OCI-LY1 (cell line): Measurements from ENCODE around the gene SULF2.

Experiments
- H2AFZ ChIP-seq: fragments of 200-600 bp; sonication (generic), shearing (Covaris generic); 2 replicates; pipeline ENCODE4 v1.6.0; 2014; ENCODE audit warnings: antibody characterized with exemption, mild to moderate bottlenecking, low read length
- H3F3A ChIP-seq: fragments of 200-600 bp; sonication (generic), shearing (Covaris generic); 2 replicates; pipeline ENCODE4 v1.6.0; 2014; ENCODE audit warnings: mild to moderate bottlenecking, antibody characterized with exemption, low read length, moderate library complexity; ENCODE audit not compliant: insufficient read depth
- H3K27ac ChIP-seq: fragments of 200-600 bp; sonication (generic); 2 replicates; pipeline ENCODE4 v1.5.1; 2014; ENCODE audit warnings: low read length, mixed run types, mild to moderate bottlenecking, low read depth; ENCODE audit not compliant: poor library complexity, severe bottlenecking
- H3K27me3 ChIP-seq: fragments of 200-600 bp; sonication (generic); 2 replicates; pipeline ENCODE4 v1.6.0; 2014; ENCODE audit warnings: antibody characterized with exemption, mild to moderate bottlenecking, low read length, moderate library complexity; ENCODE audit not compliant: insufficient read depth
- H3K36me3 ChIP-seq: fragments of 200-600 bp; sonication (generic); 2 replicates; pipeline ENCODE4 v1.6.1; 2014; ENCODE audit warnings: mild to moderate bottlenecking, antibody characterized with exemption, low read length, moderate library complexity, mixed read lengths; ENCODE audit not compliant: insufficient read depth
- H3K4me1 ChIP-seq: fragments of 200-600 bp; sonication (generic); 2 replicates; pipeline ENCODE4 v1.5.1; 2014; ENCODE audit warnings: mild to moderate bottlenecking, low read length, moderate library complexity; ENCODE audit not compliant: insufficient read depth, severe bottlenecking
- H3K4me2 ChIP-seq: fragments of 200-600 bp; sonication (generic), shearing (Covaris generic); 2 replicates; pipeline ENCODE4 v1.6.1; 2014; ENCODE audit warnings: low read length
- H3K4me3 ChIP-seq: fragments of 200-600 bp; sonication (generic); 2 replicates; pipeline ENCODE4 v1.5.1; 2014; ENCODE audit warnings: low read length, low read depth, mild to moderate bottlenecking, mixed read lengths; ENCODE audit not compliant: poor library complexity, severe bottlenecking
- H3K79me2 ChIP-seq: fragments of 200-600 bp; shearing (Covaris generic); 2 replicates; pipeline ENCODE4 v1.6.1; 2016; ENCODE audit warnings: mixed run types, low read length, mixed read lengths; ENCODE audit not compliant: insufficient read depth
- H3K9ac ChIP-seq: fragments of 200-600 bp; sonication (generic), shearing (Covaris generic); 2 replicates; pipeline ENCODE4 v1.6.1; 2014; ENCODE audit warnings: mild to moderate bottlenecking, low read length, mixed read lengths
- H3K9me2 ChIP-seq: fragments of 200-600 bp; sonication (generic), shearing (Covaris generic); 2 replicates; pipeline ENCODE4 v1.6.1; 2014; ENCODE audit warnings: low read depth, mild to moderate bottlenecking, low read length, mixed read lengths
- H3K9me3 ChIP-seq: fragments of 200-600 bp; shearing (Covaris generic); 2 replicates; pipeline ENCODE4 v1.6.1; 2014; ENCODE audit warnings: low read length, mixed read lengths
- H4K20me1 ChIP-seq: fragments of 200-600 bp; sonication (generic), shearing (Covaris generic); 2 replicates; pipeline ENCODE4 v1.6.0; 2016; ENCODE audit warnings: mild to moderate bottlenecking, low read length; ENCODE audit not compliant: insufficient read depth
- CTCF ChIP-seq: fragments of 200-600 bp; sonication (generic), shearing (Covaris generic); IDR thresholded peaks from 2 replicates; pipeline ENCODE4 v1.5.1; 2017; ENCODE audit warnings: mild to moderate bottlenecking, antibody characterized with exemption, low read length, moderate library complexity, mixed read lengths
- EZH2 ChIP-seq: fragments of 200-600 bp; sonication (generic), shearing (Covaris generic); IDR thresholded peaks from 2 replicates; pipeline ENCODE4 v1.8.0; 2017; ENCODE audit warnings: borderline replicate concordance, mixed run types, mild to moderate bottlenecking, antibody characterized with exemption, low read length, moderate library complexity, mixed read lengths

The SULF2 gene

GRCh38 chr20:47655635-47656034 is 129.6 kb downstream of the SULF2 start:
- no peaks in the 10 kb centered on the region for H3K9me2 ChIP-seq
- no peak overlapping the region for H2AFZ ChIP-seq
- H3K36me3 ChIP-seq, result peaks cover 94% of the 10 kb centered on the region
- no peak overlapping the region for H3K4me3 ChIP-seq
- no peaks in the 10 kb centered on the region for H3K27me3 ChIP-seq
- 0 out of 2 replicates have a peak, but pooled peaks cover 2% of the 10 kb centered on the region for H4K20me1 ChIP-seq
- H3K9me3 ChIP-seq, result no peaks in the 10 kb centered on the region
- no peaks in the 10 kb centered on the region; the same call in 1 of the 2 replicates for H3F3A ChIP-seq
- H3K4me2 ChIP-seq, result no peak overlapping the region
- no peak for TF ChIP-seq EZH2
- no peak for TF ChIP-seq CTCF
- no peak overlapping the region for H3K27ac ChIP-seq
- no peak overlapping the region for H3K9ac ChIP-seq
- H3K4me1 ChIP-seq, result no peaks in the 10 kb centered on the region
- H3K79me2 ChIP-seq, result no peaks in the 10 kb centered on the region

- Histone ChIP-seq H3K9ac (no peak overlapping the region), H3K27me3 (no peaks in the 10 kb centered on the region), H3K4me1 (no peaks in the 10 kb centered on the region), H3K9me3 (no peaks in the 10 kb centered on the region), H3K4me2 (no peak overlapping the region), H3K9me2 (no peaks in the 10 kb centered on the region), H2AFZ (no peak overlapping the region), H3K79me2 (no peaks in the 10 kb centered on the region), H3K27ac (no peak overlapping the region), H4K20me1 (0 out of 2 replicates have a peak, but pooled peaks cover 2% of the 10 kb centered on the region), H3F3A (no peaks in the 10 kb centered on the region; the same call in 1 of the 2 replicates), H3K4me3 (no peak overlapping the region), H3K36me3 (peaks cover 96% of the 10 kb centered on the region)
- TF ChIP-seq EZH2 (no peak), CTCF (no peak)
Observed at GRCh38 chr20:47654370-47654769, 130.9 kb downstream of the SULF2 start.

DNA sequence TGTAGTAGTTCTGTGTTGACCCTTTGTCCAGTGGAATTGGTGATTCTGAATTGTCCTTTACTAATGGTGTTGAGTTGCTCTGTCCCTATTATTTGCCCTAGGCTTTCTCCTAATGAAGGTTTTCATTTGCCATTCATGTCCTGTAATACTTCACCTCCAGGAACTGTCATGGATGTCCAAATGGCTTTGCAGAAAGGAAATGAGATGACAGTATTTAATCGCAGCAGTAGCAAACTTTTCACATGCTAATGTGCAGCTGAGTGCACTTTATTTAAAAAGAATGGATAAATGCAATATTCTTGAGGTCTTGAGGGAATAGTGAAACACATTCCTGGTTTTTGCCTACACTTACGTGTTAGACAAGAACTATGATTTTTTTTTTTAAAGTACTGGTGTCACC is 131.4 kb downstream of the SULF2 start:
- Histone ChIP-seq H2AFZ (no peak overlapping the region), H3K27ac (no peak overlapping the region), H3K9me2 (no peaks in the 10 kb centered on the region), H3K4me2 (no peak overlapping the region), H3F3A (no peaks in the 10 kb centered on the region; the same call in 1 of the 2 replicates), H3K9me3 (no peaks in the 10 kb centered on the region), H3K27me3 (no peaks in the 10 kb centered on the region), H3K4me3 (no peak overlapping the region), H3K4me1 (no peaks in the 10 kb centered on the region), H3K36me3 (peaks cover 96% of the 10 kb centered on the region), H3K79me2 (no peaks in the 10 kb centered on the region), H4K20me1 (0 out of 2 replicates have a peak, but pooled peaks cover 6% of the 10 kb centered on the region), H3K9ac (no peak overlapping the region)
- TF ChIP-seq EZH2 (no peak), CTCF (no peak)
